ENCODE results near the gene SMG9.

SMG9 gene

DNA sequence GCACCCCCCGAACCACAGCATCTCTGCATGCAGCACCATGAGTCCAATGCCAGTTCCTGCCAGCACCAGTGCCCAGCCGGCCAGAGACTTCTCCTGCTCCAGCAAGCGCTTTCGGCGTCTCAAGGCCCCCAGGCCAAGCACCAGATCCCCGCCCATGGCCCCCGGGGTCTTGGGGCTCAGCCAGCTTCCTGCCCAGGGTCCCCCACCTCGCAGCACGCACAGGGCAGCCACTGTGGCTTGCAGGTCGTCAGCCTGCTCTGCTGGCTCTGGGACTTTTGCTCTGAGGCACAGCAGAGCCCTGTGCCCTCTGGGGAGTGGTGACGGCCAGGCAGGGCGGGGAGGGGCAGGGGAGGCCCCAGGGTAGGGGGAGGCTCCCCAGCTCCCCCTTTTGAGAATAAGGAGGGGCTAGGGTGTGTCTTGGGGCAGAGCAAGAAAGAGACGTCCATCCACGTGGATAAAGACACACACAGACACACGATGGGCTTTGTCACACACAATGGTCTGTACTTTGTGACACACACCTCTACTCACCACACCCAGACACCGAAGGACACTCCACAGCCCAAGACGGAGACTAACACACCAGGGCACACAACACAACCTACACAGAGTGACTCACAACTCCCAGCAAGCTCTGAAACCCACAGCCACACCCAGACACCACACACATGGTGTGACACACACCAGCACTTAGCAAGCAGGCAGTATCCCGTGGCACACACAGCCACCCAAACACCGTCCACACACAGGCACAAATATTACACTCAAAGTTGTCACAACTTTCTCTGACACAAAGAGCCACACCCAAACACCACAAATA, 26.2 kb upstream of the SMG9 start, which contains the start of gene KCNN4:
KCNN4 (minus strand) TSS at position 268 of the 820 bp plus-strand sequence; CDS start at position 156, 112 bp downstream.
- peak; percentile 87 for DNase-seq (ENCODE audit: low read depth)
- H3K4me3 ChIP-seq (ENCODE audit: control insufficient read depth, low read depth, low read length): no peak within 1 kb of the TSS

DNA sequence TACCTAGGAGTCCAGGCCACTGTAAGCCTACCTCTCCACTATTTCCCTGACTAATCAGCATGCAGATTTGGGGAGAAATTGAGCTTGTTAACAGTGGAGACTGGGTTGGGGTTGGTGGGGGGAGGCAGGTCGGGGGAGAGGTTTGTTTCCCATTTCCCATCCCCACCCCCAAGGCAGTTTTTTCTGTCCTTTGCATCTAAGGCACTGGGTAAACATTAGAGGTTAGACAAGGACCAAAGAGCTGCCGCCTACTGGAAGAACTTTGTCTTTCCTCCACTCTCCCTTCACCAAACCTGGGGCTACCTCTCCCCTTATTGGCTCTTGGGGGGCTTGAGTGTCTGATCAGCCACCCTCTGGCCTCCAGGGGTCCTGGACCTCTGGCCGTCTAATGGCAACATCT, 25.1 kb upstream of the SMG9 start:
- TF ChIP-seq, protein P1, sequence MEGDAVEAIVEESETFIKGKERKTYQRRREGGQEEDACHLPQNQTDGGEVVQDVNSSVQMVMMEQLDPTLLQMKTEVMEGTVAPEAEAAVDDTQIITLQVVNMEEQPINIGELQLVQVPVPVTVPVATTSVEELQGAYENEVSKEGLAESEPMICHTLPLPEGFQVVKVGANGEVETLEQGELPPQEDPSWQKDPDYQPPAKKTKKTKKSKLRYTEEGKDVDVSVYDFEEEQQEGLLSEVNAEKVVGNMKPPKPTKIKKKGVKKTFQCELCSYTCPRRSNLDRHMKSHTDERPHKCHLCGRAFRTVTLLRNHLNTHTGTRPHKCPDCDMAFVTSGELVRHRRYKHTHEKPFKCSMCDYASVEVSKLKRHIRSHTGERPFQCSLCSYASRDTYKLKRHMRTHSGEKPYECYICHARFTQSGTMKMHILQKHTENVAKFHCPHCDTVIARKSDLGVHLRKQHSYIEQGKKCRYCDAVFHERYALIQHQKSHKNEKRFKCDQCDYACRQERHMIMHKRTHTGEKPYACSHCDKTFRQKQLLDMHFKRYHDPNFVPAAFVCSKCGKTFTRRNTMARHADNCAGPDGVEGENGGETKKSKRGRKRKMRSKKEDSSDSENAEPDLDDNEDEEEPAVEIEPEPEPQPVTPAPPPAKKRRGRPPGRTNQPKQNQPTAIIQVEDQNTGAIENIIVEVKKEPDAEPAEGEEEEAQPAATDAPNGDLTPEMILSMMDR (conservative IDR thresholded peaks at IDR 0.05; ENCODE audit: control insufficient read depth, insufficient read depth, low read depth, low read length): no peak
- DNase-seq (ENCODE audit: low read depth): no peak
- no peak overlapping the region for H3K4me3 ChIP-seq (ENCODE audit: control insufficient read depth, low read depth, low read length)

More for the DNA sequence above, 26.2 kb upstream of the SMG9 start, which contains the start of gene KCNN4:
- TF ChIP-seq, protein P1 (conservative IDR thresholded peaks at IDR 0.05; ENCODE audit: control insufficient read depth, insufficient read depth, low read depth, low read length): no peak

DNA sequence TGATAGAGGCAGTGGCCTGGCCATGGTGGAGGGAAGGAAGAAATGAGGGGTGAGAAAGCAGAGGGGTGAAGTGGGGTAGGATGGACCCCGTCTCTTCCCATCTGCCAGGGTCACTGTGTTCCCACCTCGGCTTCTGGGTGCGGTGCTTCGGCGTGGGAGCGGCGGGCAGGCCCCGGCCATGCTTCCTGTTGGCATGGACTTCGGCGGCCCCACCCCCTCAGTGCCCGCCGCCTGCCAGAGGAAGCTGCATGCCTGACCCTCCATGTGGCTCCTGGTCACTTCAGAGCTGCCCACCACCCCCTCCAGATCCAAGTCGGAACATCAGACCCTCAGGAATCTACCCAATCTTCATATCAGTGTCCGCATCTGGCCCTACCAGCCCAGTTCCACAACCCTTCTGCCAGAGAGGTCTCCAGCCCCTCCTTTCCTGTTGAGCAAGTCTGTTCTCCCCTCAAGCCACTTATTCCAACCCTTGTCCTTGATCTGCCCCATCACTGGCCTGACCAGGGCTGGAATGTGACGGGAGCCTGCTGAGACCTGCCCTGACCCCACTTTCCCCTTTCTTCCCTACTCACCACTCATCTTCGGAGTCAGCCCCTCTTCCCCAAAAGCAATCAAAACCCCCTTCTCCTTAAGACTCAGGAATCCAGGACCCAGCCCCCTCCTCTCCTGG, 24.5 kb upstream of the SMG9 start:
- no peak for DNase-seq (ENCODE audit: low read depth)
- H3K4me3 ChIP-seq (ENCODE audit: control insufficient read depth, low read depth, low read length): no peak overlapping the region
- TF ChIP-seq, protein P1 (conservative IDR thresholded peaks at IDR 0.05; ENCODE audit: control insufficient read depth, insufficient read depth, low read depth, low read length): no peak

DNA sequence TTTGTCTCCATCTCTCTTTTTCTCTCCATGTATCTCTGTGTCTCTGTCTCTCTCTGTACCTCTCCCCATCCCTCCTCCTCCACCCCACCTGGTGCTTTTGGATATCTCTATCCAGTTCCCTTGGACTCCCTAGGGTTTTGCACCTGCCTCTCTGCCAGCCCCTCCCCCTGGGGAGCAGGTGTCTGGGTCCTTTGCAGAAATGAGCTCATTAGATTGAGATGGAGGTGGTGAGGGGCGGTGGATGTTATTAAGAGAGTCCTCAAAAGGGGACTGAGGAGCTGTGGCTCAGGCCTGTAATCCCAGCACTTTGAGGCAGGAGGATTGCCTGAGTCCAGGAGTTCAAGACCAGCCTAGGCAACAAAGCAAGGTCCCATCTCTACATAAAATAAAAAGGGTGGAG, 23.9 kb upstream of the SMG9 start:
- no peak for DNase-seq (ENCODE audit: low read depth)
- TF ChIP-seq, protein P1 (conservative IDR thresholded peaks at IDR 0.05; ENCODE audit: control insufficient read depth, insufficient read depth, low read depth, low read length): no peak
- no peak overlapping the region for H3K4me3 ChIP-seq (ENCODE audit: control insufficient read depth, low read depth, low read length)

DNA sequence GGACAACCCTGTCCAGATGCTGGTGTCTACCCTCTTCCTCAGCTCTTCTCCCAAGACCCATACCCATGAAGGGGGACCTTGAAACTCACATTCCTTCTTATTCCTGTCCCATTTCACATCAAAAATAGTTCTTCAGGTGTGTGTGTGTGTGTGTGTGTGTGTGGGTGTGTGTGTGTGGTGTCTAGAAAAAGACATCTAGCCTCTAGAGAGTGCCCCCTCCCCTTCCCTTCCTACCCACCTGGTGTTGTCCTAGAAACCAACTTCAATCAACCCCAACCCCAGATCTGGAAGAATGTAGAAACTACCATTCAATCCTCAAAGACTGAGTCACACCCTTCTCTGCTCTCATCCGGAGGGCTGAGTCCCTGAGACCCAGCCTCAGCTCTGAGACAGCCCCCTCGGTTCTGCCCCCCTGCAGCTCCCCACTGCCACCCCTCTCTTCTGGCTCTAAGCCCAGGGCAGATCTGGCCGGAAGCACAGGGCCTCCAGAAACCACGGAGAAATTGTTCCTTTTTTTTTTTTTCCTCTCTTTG, 22.5 kb upstream of the SMG9 start:
- no peak overlapping the region for H3K4me3 ChIP-seq (ENCODE audit: control insufficient read depth, low read depth, low read length)
- DNase-seq (ENCODE audit: low read depth): no peak
- TF ChIP-seq, protein P1 (conservative IDR thresholded peaks at IDR 0.05; ENCODE audit: control insufficient read depth, insufficient read depth, low read depth, low read length): no peak

DNA sequence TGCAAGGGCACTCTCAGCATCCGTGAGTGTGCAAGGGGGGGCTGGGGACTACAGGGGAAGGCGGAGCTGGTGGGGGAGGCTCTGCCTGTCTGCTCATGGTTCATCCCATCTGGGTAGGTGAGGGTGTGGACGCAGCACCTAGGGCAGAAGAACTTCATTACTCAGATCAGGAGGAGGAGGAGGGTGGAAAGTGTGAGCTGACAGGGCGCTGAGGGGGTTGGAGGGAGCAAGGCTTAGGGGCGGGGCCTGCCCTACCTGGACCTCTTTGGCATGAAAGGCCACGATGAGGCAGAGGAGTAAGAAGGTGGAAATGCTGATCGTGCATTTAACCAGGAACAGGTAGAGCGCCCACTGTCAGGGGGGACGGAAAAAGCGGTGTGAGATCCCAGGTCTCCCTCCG, 21.5 kb upstream of the SMG9 start:
- no peak overlapping the region for H3K4me3 ChIP-seq (ENCODE audit: control insufficient read depth, low read depth, low read length)
- DNase-seq (ENCODE audit: low read depth): no peak

More for the DNA sequence above, 21.5 kb upstream of the SMG9 start:
- TF ChIP-seq, protein P1 (conservative IDR thresholded peaks at IDR 0.05; ENCODE audit: control insufficient read depth, insufficient read depth, low read depth, low read length): no peak
